Panc1 (cell line): Measurements from ENCODE around the gene NUMB. TPM values are rescaled to one million over a fixed set of nuclear protein-coding genes. Genes with fewer than 3 reads are reported as not detected.

Experiments used
- ATAC-seq: fragments of 200-7000 bp; cut with Tn5 transposase; 2 replicates; pipeline ENCODE4 v1.9.1; 2020; ENCODE audit warnings: mild to moderate bottlenecking, moderate library complexity
- BruUV-seq: library from RNA; stranded (reverse); fragments of 400-500 nt; replicated peaks from 2 replicates; lab custom pipeline; 2021; lab: Mats Ljungman, UMichigan
- CTCF ChIA-PET: fragments of 300-600 bp; sonication (Branson Sonifier 250); formaldehyde crosslinking; loops from one replicate; lab custom pipeline; 2022; ENCODE audit warnings: antibody characterized with exemption; lab: Charles Lee
- POLR2A ChIA-PET: fragments of 300-600 bp; sonication (Branson Sonifier 250); formaldehyde crosslinking; loops from one replicate; lab custom pipeline; 2022; ENCODE audit warnings: antibody characterized with exemption; lab: Charles Lee
- DNase-seq: peaks from one replicate; pipeline ENCODE4 v3.0.0-alpha.2; 2010; ENCODE audit warnings: low read depth, low spot score
- H3K27ac ChIP-seq: 2 replicates; pipeline ENCODE4 v1.5.1; 2011; ENCODE audit warnings: mild to moderate bottlenecking, low read length, inconsistent platforms
- H3K27me3 ChIP-seq: fragments of 200-500 bp; sonication (Bioruptor generic); 2 replicates; pipeline ENCODE4 v1.6.0; 2014; ENCODE audit warnings: low read length, inconsistent platforms; ENCODE audit not compliant: control insufficient read depth, insufficient read depth
- H3K36me3 ChIP-seq: fragments of 200-500 bp; sonication (Bioruptor generic); 2 replicates; pipeline ENCODE4 v1.5.1; 2014; ENCODE audit warnings: inconsistent platforms, mild to moderate bottlenecking, low read length, moderate library complexity; ENCODE audit not compliant: control insufficient read depth, insufficient read depth
- H3K4me1 ChIP-seq: 2 replicates; pipeline ENCODE4 v1.5.1; 2011; ENCODE audit warnings: inconsistent platforms, mild to moderate bottlenecking, low read length, moderate library complexity; ENCODE audit not compliant: control insufficient read depth, insufficient read depth
- H3K4me3 ChIP-seq, 2 experiments: 2 replicates each; pipeline ENCODE4 v1.5.1; 2011 to 2012; ENCODE audit warnings: low read depth in 2 of 2, low read length in 2 of 2, mild to moderate bottlenecking in 2 of 2, inconsistent platforms in 1 of 2, moderate library complexity in 1 of 2
- H3K9me3 ChIP-seq: fragments of 200-500 bp; sonication (Bioruptor generic); 2 replicates; pipeline ENCODE4 v1.5.1; 2014; ENCODE audit warnings: low read depth, mild to moderate bottlenecking, inconsistent platforms, low read length, moderate library complexity; ENCODE audit not compliant: control insufficient read depth, insufficient read depth
- CTCF ChIP-seq: fragments of 450-650 bp; IDR thresholded peaks from 2 replicates; pipeline ENCODE4 v1.5.1; 2017; ENCODE audit warnings: mild to moderate bottlenecking
- POLR2AphosphoS5 ChIP-seq: IDR thresholded peaks from 2 replicates; pipeline ENCODE4 v1.6.1; 2012; ENCODE audit warnings: mild to moderate bottlenecking, low read depth, low read length, moderate library complexity
- REST ChIP-seq, 2 experiments: IDR thresholded peaks; 2 replicates each; pipeline ENCODE4 v1.6.1; 2011 to 2012; ENCODE audit warnings: low read depth in 2 of 2, control low read depth in 1 of 2, low read length in 1 of 2, mild to moderate bottlenecking in 1 of 2, moderate library complexity in 1 of 2; ENCODE audit not compliant: insufficient read depth in 1 of 2
- SIN3A ChIP-seq: IDR thresholded peaks from 2 replicates; pipeline ENCODE4 v1.6.1; 2012; ENCODE audit warnings: low read depth, mild to moderate bottlenecking, low read length, moderate library complexity, borderline replicate concordance; ENCODE audit not compliant: insufficient read depth
- TCF7L2 ChIP-seq: IDR thresholded peaks from 2 replicates; pipeline ENCODE4 v1.6.1; 2011; ENCODE audit warnings: mild to moderate bottlenecking, low read depth, low read length, inconsistent platforms
- in situ Hi-C: cut with HindIII; loops from 2 replicates; pipeline ENCODE4 v1.10.0; 2016; ENCODE audit warnings: low sequenced_read_pairs, low pct_unique_long_range_greater_than_20kb
- intact Hi-C: fragments of 100-400 bp; cut with micrococcal nuclease; formaldehyde crosslinking; loops from one replicate; pipeline ENCODE4 v1.10.0; 2022; ENCODE audit not compliant: unreplicated experiment
- total RNA-seq: library from RNA; stranded (reverse); gene quantifications from one replicate; pipeline ENCODE4 v1.2.1, GENCODE V29; 2021; ENCODE audit not compliant: unreplicated experiment

NUMB gene
- total RNA-seq, 1 experiment from 2014 or later: 51.5 TPM

GRCh38 chr14:73491256-73492042 is 33.1 kb upstream of the NUMB start:
- intact Hi-C loops: no loop called here
- no peak for DNase-seq
- TF ChIP-seq REST (IDR thresholded peaks at IDR 0.05; ENCODE audit: insufficient read depth in 1 of 2, low read depth in 2 of 2, low read length in 1 of 2) (no peak), CTCF (no peak), SIN3A (0 out of 2 replicates have a peak, but pooled peaks have one; percentile 43), TCF7L2 (no peak), POLR2AphosphoS5 (no peak)
- ATAC-seq: peak; percentile 81
- BruUV-seq: no TSS peak
- H3K4me1 ChIP-seq: peaks cover 9% of the 10 kb centered on the region
- peak overlapping the region; percentile 82 for H3K27ac ChIP-seq
- no peaks in the 10 kb centered on the region for H3K9me3 ChIP-seq
- H3K36me3 ChIP-seq: no peaks in the 10 kb centered on the region
- POLR2A ChIA-PET: interaction anchor here (0.6 kb wide), 1 partner anchor 122 kb away, joined by 3 read pairs; no protein-coding TSS in a partner anchor
- CTCF ChIA-PET: interaction anchor here (0.6 kb wide), 1 partner anchor 11 kb away, joined by 5 read pairs; no protein-coding TSS in a partner anchor
- in situ Hi-C loops: no loop called here
- H3K27me3 ChIP-seq: no peaks in the 10 kb centered on the region
- H3K4me3 ChIP-seq: peak overlapping the region; percentile 67 to 70

- CTCF ChIA-PET: no interaction called here
- in situ Hi-C loops: no loop called here
- Histone ChIP-seq H3K4me3 (peak overlapping the region in 1 of 2 experiments; percentile 70; a peak in 3 of 4 replicates), H3K9me3 (no peaks in the 10 kb centered on the region), H3K27ac (no peak overlapping the region; the same call in 1 of the 2 replicates), H3K4me1 (peaks cover 9% of the 10 kb centered on the region), H3K27me3 (no peaks in the 10 kb centered on the region), H3K36me3 (no peaks in the 10 kb centered on the region)
- POLR2A ChIA-PET: no interaction called here
- no peak for TF ChIP-seq REST (IDR thresholded peaks at IDR 0.05; ENCODE audit: insufficient read depth in 1 of 2, low read depth in 2 of 2, low read length in 1 of 2)
- TF ChIP-seq TCF7L2: no peak
- no peak for TF ChIP-seq CTCF
- ATAC-seq: no peak
- DNase-seq: no peak
- no TSS peak for BruUV-seq
- intact Hi-C loops: no loop called here
Measured at GRCh38 chr14:73489481-73490175, 31.3 kb upstream of the NUMB start.
